CD4-positive, alpha-beta T cell treated with Interleukin-10 for 1 hour (primary cell): ENCODE data around the gene SPDYA.
A peak's percentile ranks its signal among the peaks of the same experiment; 100 is the strongest.
"Not testable (repeated sequence)": the region's sequence is repeated elsewhere in the genome, so short reads cannot be mapped to it uniquely, and the experiment has no call there.

Experiments
- DNase-seq: peaks from one replicate; pipeline ENCODE4 v3.0.0-alpha.2; 2020

SPDYA gene

GRCh38 chr2:28810384-28811285 lies at the start of gene SPDYA:
TSS of gene SPDYA (plus strand) at chr2:28810834. CDS start at chr2:28816015, 5,181 bp downstream.
- peak; percentile 85 for DNase-seq

GRCh38 chr2:28761420-28761819 lies 49.2 kb upstream of the SPDYA start:
- DNase-seq: no peak

DNA sequence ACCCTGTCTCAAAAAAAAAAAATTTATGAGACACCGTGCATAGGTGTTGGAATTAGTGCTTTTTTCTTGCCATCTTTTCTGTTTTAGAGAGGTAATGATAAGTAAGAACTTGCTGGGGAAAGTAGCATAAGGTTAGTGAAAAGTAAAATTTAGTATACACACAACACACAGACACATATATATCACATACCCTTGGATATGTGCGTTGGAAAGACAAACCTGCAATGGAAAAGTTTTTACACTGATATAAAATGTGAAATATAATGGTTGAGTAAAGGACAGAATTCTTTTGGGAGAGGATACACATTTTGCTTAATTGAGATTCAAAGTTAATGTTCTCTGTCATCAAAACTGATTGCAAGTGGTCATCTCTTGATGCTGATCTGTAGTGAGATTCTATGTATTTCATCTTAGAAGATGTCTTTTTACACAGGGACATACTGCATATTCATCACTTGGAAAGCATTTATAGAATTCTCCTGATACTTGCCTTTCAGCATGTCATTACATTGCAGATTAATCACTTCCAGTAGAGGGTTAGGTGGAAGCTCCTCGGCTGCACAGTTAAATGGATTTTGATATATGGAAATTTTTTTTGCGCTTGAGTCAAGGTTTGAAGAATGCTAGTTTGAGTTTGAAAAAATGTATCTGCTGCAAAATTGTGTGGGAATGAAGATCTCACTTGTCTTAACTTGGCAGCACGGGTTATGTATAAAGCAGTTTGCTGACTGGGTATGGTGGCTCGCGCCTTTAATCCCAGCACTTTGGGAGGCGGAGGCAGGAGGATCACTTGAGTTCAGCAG lies 45.5 kb upstream of the SPDYA start:
- no peak for DNase-seq

- no peak for DNase-seq
These were observed 44.6 kb upstream of the SPDYA start for GRCh38 chr2:28766070-28766469.

DNA sequence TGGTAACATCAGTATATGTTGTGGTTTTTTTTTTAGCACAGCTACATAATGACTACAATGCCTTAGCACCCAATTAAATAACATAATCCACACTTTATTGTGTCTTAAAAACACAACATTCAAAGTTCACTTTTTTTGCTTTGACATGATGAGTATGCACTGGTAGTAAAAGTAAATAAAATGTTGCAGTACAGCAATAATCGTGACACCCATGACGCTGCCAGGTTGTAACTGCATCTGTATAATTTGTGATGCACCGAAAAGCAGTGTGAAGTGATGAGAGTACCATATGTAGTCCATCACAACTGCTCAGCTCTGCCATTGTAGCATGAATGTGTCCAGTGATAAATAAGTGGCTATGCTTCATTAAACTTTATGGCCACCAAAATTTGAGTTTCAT lies 43.3 kb upstream of the SPDYA start:
- no peak for DNase-seq

DNA sequence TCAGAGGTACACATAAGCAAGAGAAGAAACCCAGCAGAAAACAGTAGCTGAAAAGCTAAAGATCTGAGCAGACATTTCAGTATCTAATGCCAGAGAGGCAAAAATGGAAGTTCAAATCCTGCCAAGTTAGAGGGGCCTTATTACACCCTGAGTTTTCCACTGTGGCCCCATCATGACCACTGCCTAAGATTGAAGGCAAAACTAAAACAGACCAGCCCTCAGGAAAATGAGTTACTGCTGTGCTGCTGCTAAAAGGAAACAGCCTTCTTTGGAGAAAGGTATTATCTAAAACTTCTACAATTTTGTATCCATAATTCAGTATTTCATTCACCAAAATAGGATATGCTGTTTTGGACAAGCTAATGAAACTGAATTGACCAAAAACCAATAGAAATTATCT lies 42.2 kb upstream of the SPDYA start:
- no peak for DNase-seq

- no peak for DNase-seq
These were observed 41.7 kb upstream of the SPDYA start for GRCh38 chr2:28768952-28769351.

- DNase-seq: no peak
These were observed 38.3 kb upstream of the SPDYA start for GRCh38 chr2:28772351-28772750.

DNA sequence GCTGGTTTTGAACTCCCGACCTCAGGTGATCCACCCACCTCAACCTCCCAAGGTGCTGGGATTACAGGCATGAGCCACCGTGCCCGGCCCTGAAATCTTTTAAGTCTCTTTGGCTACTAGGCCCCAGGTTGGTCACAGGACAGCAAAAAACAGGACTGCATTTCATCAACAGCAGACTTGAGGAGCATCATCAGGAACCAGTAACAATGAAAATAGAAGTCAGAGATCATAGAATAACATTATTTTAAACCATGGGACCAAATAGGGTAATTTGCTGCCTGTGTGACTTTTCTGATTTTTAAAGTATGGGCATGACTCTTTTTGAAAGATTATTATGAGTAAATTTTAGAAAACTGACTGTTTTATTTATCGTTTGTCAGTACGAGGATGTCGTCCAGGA lies 34.2 kb upstream of the SPDYA start:
- no peak for DNase-seq

- no peak for DNase-seq
These were observed 32.2 kb upstream of the SPDYA start for GRCh38 chr2:28778392-28778791.

GRCh38 chr2:28779001-28779400 lies 31.6 kb upstream of the SPDYA start:
- DNase-seq: no peak

DNA sequence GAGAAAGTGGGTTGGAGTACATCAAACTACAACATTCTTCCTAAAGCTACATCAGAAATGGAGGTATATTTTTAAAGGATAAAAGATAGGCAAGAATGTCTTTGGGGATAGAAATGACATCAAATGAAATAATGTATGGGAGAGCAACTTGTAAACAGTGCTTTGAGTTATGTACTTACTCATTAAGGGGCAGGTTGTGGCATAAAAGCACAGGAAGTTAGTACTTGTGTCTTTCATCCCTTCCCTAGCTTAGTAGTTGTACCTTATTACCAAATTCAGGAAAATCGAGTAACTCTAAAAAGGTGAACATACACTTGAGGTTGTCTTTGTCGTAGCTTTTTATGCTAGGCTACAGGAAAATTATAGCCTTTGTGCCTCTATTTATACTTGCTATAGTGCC lies 30.1 kb upstream of the SPDYA start:
- no peak for DNase-seq

DNA sequence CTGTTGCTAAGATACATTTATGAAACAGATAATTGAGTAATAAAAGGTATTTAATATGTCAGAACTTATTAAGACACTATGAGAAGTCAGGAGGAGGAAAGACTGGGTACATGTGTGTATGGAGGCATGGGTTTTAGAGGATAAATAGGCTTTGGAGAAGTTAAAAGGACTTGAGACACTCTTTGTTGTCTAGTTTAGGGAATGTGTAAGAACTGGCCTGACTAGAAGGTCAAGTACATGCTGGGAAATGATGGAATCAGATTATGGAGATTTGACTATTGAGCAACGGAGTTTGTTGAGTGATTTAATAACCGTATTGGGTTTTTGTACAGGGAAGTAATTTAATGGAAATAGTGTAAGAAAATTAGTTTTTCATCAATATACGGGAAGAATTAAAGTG lies 28.2 kb upstream of the SPDYA start:
- no peak for DNase-seq

GRCh38 chr2:28784570-28784969 lies 26.1 kb upstream of the SPDYA start:
- not testable (repeated sequence) for DNase-seq

DNA sequence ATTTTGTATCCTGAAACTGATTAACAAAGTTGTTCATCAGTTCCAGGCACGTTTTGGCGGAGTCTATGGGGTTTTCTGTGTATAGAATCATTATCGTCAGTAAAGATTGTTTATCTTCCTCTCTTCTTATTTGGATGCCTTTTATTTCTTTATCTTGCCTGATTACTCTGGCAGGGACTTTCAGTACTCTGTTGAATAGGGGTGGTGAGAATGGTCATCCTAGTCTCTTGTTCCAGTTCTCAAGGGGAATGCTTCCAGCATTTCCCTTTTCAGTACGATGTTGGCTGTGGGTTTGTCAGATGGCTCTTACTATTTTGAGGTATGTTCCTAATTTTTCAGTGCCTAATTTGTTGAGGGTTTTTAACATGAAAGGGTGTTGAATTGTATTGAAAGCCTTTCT lies 14.0 kb upstream of the SPDYA start:
- no peak for DNase-seq

DNA sequence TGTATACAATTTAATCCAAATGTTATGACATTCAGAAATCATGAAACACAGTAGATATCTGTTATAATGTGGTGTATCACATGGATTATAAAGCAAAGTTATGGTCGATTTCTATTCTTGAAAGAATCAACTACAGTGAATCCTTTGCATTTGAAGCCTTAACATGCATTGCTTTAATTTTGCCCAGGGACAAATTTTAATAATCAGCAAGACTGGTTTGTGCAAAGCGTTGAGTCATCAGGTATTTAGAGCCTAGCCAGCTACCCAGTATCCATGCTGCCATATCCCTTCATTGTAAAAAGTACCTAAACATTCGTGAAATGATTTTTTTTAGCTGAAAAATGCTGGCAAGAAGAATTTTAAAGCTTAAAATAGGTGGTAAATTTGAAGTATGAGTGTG lies 8.9 kb upstream of the SPDYA start:
- no peak for DNase-seq

- DNase-seq: no peak
These were observed 7.6 kb upstream of the SPDYA start for GRCh38 chr2:28802975-28803429.

DNA sequence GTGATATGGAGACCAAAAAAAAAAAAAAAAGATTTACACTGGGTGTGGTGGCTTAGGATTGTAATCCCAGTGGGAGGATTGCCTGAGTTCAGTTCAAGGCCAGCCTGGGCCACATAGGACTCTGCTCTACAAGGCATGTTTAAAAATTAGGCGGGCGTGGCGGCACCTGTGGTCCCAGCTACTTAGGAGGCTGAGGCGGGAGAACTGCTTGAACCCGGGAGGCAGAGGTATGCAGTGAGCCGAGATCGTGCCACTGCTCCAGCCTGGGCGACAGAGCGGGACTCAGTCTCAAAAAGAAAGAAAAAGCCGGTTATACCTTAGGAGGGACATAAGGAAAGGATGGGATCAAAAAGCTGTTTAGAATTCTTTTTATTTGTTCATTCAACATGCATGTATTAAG lies 707 bp upstream of the SPDYA start:
- DNase-seq: no peak

- no peak for DNase-seq
These were observed 7.4 kb downstream of the SPDYA start for GRCh38 chr2:28818053-28818452.

DNA sequence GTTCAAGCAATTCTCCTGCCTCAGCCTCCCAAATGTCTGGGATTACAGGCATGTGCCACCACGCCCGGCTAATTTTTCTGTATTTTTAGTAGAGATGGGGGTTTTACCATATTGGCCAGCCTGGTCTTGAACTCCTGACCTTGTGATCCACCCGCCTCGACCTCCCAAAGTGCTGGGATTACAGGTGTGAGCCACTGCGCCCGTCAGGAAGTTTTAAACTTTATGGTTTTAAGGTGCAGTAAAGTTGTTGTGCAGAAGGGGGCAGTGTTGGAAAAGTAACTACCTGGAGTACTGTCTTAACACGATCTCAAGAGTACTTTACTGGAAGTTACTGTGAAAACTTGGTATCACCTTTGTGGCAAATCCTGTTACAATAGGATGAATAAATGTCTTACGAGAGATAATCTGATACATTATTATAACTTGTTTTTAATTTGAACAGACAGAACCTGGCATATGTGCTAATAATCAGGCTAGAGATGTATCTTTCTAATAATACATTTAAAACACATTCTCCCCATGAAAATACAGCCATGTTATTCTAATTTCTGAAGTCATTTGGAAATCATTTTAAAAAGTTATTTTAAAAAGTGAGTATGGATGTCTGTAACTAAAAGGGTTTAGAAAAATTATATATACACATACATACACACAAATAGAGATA lies 10.8 kb downstream of the SPDYA start:
- peak; percentile 81 for DNase-seq

DNA sequence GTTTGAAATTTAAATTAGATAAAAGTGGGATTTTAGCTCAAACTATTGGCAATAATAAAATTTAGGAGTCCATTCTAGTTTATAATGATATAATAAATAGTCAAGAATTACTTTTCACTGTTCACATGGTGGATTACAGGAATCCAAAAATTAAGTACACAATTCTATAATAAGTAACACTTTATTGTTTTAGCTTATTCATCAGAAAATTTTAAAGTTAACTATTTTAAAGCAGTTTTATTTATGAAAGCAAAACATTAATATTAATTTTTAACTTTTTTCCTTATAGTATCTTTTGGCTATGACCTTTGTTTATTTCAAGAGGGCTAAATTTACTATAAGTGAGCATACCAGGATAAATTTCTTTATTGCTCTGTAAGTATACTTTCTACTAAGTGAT lies 11.4 kb downstream of the SPDYA start:
- DNase-seq: no peak

DNA sequence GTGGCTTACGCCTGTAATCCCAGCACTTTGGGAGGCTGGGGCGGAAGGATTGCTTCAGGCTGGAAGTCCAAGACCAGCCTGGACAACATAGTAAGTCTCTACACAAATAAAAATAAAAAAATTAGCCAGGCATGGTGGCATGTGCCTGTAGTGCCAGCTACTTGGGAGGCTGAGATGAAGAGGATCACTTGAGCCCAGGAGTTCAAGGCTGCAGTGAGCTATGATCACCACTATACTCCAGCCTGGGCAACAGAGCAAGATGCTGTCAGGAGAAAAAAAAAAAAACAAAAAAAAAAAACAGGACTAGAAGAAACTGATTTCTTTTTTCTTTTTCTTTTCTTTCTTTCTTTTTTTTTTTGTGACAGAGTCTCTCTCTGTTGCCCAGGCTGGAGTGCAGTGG lies 13.6 kb downstream of the SPDYA start:
- DNase-seq: no peak

- DNase-seq: no peak
These were observed 14.2 kb downstream of the SPDYA start for GRCh38 chr2:28824870-28825269.

DNA sequence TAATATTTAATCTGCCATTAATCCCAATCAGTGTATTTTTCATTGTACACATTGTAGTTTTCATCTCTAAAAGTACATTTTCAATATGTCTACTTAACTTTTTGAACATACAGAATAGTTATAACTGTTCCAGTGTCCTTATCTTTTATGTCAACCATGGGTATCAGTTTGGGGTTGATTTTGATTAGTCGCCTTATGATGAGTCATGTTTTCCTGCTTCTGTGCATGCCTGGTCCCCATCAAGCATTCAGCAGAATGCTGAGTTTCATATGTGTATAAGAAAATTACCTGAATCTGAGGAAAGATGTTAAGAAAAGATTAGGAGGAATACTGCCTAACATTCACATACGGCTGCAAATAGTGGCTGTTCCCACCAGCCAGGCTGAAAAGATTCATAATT lies 17.7 kb downstream of the SPDYA start:
- no peak for DNase-seq
